Hepatocyte (in vitro differentiated cells): ENCODE results near the gene SCG5. TPM values are rescaled to one million over a fixed set of nuclear protein-coding genes. Genes with fewer than 3 reads are reported as not detected.

Source experiments
- DNase-seq: peaks from one replicate; pipeline ENCODE4 v3.0.0-alpha.2; 2016; ENCODE audit warnings: low spot score
- H2AFZ ChIP-seq: fragments of 200-600 bp; sonication (generic); 2 replicates; pipeline ENCODE4 v1.6.0; 2016; ENCODE audit warnings: antibody characterized with exemption, mild to moderate bottlenecking
- H3K27ac ChIP-seq: fragments of 200-600 bp; sonication (generic); 2 replicates; pipeline ENCODE4 v1.5.1; 2016; ENCODE audit warnings: mild to moderate bottlenecking
- H3K27me3 ChIP-seq: fragments of 200-600 bp; sonication (generic); 2 replicates; pipeline ENCODE4 v1.6.1; 2016
- H3K36me3 ChIP-seq: fragments of 200-600 bp; sonication (generic); replicated peaks from 2 replicates; pipeline ENCODE4 v1.5.1; 2016; ENCODE audit warnings: low read depth; ENCODE audit not compliant: insufficient read depth
- H3K4me1 ChIP-seq: fragments of 200-600 bp; sonication (generic); 2 replicates; pipeline ENCODE4 v1.5.1; 2016; ENCODE audit warnings: mild to moderate bottlenecking, moderate library complexity; ENCODE audit not compliant: insufficient read depth
- H3K4me2 ChIP-seq: fragments of 200-600 bp; sonication (generic); 2 replicates; pipeline ENCODE4 v1.6.0; 2016
- H3K4me3 ChIP-seq: fragments of 200-600 bp; sonication (generic); 2 replicates; pipeline ENCODE4 v1.5.1; 2016; ENCODE audit warnings: mild to moderate bottlenecking
- H3K79me2 ChIP-seq: fragments of 200-600 bp; sonication (generic); 2 replicates; pipeline ENCODE4 v1.6.0; 2017; ENCODE audit warnings: mild to moderate bottlenecking
- H3K9me2 ChIP-seq: fragments of 200-600 bp; sonication (generic); replicated peaks from 2 replicates; pipeline ENCODE4 v1.6.0; 2017; ENCODE audit warnings: mild to moderate bottlenecking; ENCODE audit not compliant: insufficient read depth
- H3K9me3 ChIP-seq: fragments of 200-600 bp; sonication (generic); 2 replicates; pipeline ENCODE4 v1.5.1; 2016; ENCODE audit warnings: low read depth, mild to moderate bottlenecking
- H4K20me1 ChIP-seq: fragments of 200-600 bp; sonication (generic); 2 replicates; pipeline ENCODE4 v1.6.0; 2016; ENCODE audit warnings: mild to moderate bottlenecking; ENCODE audit not compliant: insufficient read depth, poor library complexity, severe bottlenecking
- EZH2 ChIP-seq: fragments of 200-600 bp; sonication (generic); IDR thresholded peaks from 2 replicates; pipeline ENCODE4 v1.6.1; 2016; ENCODE audit warnings: antibody characterized with exemption, mild to moderate bottlenecking, borderline replicate concordance
- EZH2phosphoT487 ChIP-seq: fragments of 200-600 bp; sonication (generic); IDR thresholded peaks from one replicate; pipeline ENCODE4 v1.6.1; 2018; ENCODE audit warnings: antibody characterized with exemption, mild to moderate bottlenecking, low read depth, moderate library complexity; ENCODE audit not compliant: unreplicated experiment, severe bottlenecking
- WGBS: methylation state at CpG from one replicate; pipeline ENCODE4 v1.1.6; 2016; ENCODE audit warnings: low lambda C conversion rate; ENCODE audit errors: missing lambda C conversion rate; 5-methylcytosine and 5-hydroxymethylcytosine counted together
- polyA plus RNA-seq: library from polyadenylated mRNA; unstranded; fragments of >200 nt; fragmentation: Nextera tagmentation; extraction: Ambion mirVana; gene quantifications from 2 replicates; pipeline ENCODE4 v1.2.1, GENCODE V29; 2016
- total RNA-seq: library from RNA; depleted of rRNA; stranded (reverse); fragments of >200 nt; gene quantifications from 2 replicates; pipeline ENCODE4 v1.2.3, GENCODE V29; 2014
- TF ChIP-seq, protein P1 (sequence below): fragments of 200-600 bp; sonication (generic); IDR thresholded peaks from 2 replicates; pipeline ENCODE4 v1.5.1; 2016; ENCODE audit warnings: antibody characterized with exemption, mild to moderate bottlenecking; ENCODE audit not compliant: poor library complexity

SCG5 gene
- total and polyA plus RNA-seq, 2 experiments from 2014 or later, result 5.2 to 9.8 TPM

- Histone ChIP-seq H4K20me1 (no peaks in the 10 kb centered on the region), H3K79me2 (no peaks in the 10 kb centered on the region), H3K9me2 (no peaks in the 10 kb centered on the region), H3K9me3 (no peaks in the 10 kb centered on the region), H3K4me2 (no peak overlapping the region), H3K4me3 (no peak overlapping the region), H2AFZ (no peak overlapping the region), H3K36me3 (no peaks in the 10 kb centered on the region), H3K27me3 (no peaks in the 10 kb centered on the region), H3K27ac (no peak overlapping the region), H3K4me1 (no peaks in the 10 kb centered on the region)
- DNase-seq, result no peak
- TF ChIP-seq, protein P1, sequence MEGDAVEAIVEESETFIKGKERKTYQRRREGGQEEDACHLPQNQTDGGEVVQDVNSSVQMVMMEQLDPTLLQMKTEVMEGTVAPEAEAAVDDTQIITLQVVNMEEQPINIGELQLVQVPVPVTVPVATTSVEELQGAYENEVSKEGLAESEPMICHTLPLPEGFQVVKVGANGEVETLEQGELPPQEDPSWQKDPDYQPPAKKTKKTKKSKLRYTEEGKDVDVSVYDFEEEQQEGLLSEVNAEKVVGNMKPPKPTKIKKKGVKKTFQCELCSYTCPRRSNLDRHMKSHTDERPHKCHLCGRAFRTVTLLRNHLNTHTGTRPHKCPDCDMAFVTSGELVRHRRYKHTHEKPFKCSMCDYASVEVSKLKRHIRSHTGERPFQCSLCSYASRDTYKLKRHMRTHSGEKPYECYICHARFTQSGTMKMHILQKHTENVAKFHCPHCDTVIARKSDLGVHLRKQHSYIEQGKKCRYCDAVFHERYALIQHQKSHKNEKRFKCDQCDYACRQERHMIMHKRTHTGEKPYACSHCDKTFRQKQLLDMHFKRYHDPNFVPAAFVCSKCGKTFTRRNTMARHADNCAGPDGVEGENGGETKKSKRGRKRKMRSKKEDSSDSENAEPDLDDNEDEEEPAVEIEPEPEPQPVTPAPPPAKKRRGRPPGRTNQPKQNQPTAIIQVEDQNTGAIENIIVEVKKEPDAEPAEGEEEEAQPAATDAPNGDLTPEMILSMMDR, result no peak
- TF ChIP-seq EZH2, result no peak
- TF ChIP-seq EZH2phosphoT487, result no peak
- 85% methylated on average over 1 of the region's 1 CpG for WGBS
These were observed 97.2 kb downstream of the SCG5 start for GRCh38 chr15:32738666-32739065.

- H4K20me1 ChIP-seq, result no peaks in the 10 kb centered on the region
- H3K36me3 ChIP-seq, result no peaks in the 10 kb centered on the region
- no peak overlapping the region for H3K4me3 ChIP-seq
- H3K4me1 ChIP-seq, result no peaks in the 10 kb centered on the region
- H3K9me2 ChIP-seq, result no peaks in the 10 kb centered on the region
- WGBS, result 87% methylated on average over 1 of the region's 1 CpG
- no peak overlapping the region for H3K4me2 ChIP-seq
- TF ChIP-seq, protein P1, result no peak
- TF ChIP-seq EZH2phosphoT487, result no peak
- TF ChIP-seq EZH2, result no peak
- no peaks in the 10 kb centered on the region for H3K79me2 ChIP-seq
- no peak overlapping the region for H3K27ac ChIP-seq
- no peak for DNase-seq
- H3K27me3 ChIP-seq, result no peaks in the 10 kb centered on the region
- no peaks in the 10 kb centered on the region for H3K9me3 ChIP-seq
- no peak overlapping the region for H2AFZ ChIP-seq
These were observed 98.1 kb downstream of the SCG5 start for GRCh38 chr15:32739522-32740063.

- no peaks in the 10 kb centered on the region for H3K4me1 ChIP-seq
- no peak for TF ChIP-seq EZH2
- TF ChIP-seq, protein P1, result no peak
- WGBS, result 50% methylated on average over 5 of the region's 5 CpGs
- H3K9me2 ChIP-seq, result no peaks in the 10 kb centered on the region
- H3K4me2 ChIP-seq, result no peak overlapping the region
- no peak for DNase-seq
- no peak overlapping the region for H3K27ac ChIP-seq
- no peak overlapping the region for H2AFZ ChIP-seq
- H3K79me2 ChIP-seq, result no peaks in the 10 kb centered on the region
- H3K9me3 ChIP-seq, result no peaks in the 10 kb centered on the region
- no peaks in the 10 kb centered on the region for H3K27me3 ChIP-seq
- no peak overlapping the region for H3K4me3 ChIP-seq
- no peaks in the 10 kb centered on the region for H4K20me1 ChIP-seq
- H3K36me3 ChIP-seq, result no peaks in the 10 kb centered on the region
These were observed 102.1 kb downstream of the SCG5 start for GRCh38 chr15:32743411-32744140.
